Ammon's horn (tissue), 1 donor: ENCODE data around the gene GPC2.
A peak's percentile ranks its signal among the peaks of the same experiment; 100 is the strongest.

Source experiments
- DNase-seq: peaks from one replicate; pipeline ENCODE4 v3.0.0-alpha.2; 2016; ENCODE audit warnings: low spot score

GPC2 gene

DNA sequence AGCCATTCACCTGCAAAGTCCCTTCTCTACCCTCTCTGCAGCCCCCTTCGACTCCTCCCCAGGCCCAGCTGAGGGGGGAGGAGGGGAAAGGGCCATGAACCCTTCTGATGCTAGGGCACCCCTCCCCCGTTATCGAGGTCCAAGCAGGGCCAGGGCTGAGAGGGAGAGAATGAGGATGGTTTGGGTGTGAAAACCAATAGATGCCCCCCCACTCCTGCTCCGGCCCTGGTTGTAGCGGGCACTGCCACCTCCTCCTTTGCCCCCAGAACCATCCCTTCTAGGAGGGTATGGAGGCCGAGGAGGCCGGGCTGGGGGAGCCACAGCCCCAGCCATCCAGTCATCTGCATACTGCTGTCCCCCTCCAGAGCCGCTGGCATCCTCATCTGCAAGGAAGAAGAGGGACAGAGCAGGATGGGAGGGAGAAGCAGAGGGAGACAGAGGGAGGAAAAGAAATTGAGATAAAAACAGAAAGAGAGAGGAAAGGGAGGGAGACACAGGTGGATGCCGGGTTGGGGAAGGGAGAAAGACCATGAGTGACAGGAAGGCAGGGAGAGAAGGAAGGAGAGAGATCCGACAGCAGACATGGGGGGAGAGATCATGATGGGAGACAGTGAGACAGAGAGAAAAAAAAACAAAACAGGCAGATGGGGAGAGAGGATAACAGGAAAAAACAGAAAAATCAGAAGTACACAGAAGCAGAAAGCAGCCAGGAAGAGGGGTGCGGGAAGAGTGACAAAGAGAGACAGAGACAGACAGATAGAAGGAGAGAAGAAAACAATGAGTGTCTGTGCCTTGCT is 6.9 kb downstream of the GPC2 start:
- no peak for DNase-seq

DNA sequence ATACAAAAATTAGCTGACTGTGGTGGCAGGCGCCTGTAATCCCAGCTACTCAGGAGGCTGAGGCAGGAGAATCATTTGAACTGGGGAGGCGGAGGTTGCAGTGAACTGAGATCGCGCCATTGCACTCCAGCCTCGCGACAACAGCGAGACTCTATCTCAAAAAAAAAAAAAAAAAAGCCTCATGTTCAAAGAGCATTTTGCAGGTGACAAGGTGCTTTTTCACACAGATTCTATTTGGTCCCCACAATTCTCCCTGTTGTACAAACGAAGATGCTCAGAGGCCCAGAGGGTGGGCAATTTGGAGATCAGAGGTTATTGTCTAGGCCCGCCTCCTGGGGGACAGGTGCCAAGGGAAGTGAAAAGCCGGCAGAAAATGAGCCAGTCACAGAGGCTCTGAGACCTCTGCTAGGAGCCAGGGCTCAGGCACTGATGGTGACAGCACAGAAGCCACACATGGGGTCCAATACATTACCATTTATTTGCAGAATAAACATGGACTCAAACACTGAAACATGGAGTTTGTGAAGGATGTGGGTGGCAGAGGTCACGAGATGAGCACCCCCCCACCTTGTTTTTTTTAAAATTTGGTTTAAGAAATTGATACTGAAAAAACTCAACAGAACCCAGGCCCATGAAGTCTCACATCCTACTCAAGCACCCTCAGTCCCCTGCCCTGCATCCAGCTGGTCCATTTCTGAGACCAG is 7.9 kb downstream of the GPC2 start:
- no peak for DNase-seq

DNA sequence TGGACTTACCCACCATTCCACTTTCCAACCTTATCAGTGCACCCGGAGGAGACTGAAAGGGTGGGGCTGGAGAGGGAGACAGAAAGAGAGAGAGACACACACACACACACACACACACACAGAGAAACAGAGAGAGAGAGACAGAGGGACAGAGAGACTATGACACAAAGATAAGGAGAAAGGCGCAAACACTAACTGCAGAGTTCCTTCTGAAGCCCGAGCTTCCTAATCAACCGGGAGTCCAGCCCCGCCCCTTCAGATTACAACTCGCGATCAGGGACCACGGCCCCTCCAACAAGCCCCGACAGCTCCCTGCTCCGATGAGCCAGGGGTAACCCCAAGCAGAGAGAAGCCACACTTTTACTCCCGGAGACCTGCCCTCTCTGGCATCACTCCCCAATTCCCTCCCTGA is 9.3 kb downstream of the GPC2 start:
- DNase-seq: no peak

DNA sequence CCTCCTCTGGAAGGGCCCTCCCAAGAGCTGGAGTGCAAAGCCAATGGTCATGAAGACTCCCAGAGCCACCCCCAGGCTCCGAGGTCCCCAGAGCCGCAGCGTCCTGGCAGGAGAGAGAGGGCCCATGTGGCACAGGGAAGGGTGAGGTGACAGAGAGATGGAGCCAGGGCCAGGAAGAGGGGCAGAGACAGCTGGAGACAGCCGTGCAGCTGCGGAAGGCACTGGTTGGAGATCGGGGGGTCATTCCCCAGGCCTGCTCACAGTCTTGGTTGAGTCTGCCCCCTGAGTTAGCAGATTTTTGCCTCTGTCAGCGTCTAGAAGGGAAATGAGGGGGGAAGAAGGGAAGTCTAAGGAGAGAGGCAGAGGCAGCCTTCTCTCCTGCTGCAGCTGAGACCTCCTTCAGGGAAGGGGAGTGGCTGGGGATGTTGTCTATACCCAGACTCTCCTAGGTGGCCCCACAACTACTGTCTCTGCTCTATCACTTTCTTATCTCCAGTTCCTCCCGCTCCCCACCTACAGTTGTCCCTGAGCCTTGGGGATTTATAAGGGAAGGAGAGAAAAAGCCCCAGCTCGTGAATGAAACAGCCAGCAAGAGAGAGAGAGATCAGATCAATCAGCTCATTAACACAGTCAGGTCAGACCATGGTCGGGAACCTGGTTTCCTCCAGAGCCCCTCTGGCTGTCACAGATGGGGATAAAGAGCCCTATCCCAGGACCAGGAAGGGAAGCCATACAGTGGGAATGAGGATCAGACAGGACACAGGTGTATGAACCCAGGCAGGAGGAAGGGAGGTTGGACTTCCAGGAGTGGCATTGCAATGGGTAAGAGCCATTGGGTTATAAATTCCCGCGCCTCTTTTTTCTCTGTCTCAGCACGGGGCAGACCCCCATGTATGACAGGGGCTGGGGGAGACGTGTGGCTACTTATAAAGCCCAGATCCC is 9.9 kb downstream of the GPC2 start:
- DNase-seq: no peak

DNA sequence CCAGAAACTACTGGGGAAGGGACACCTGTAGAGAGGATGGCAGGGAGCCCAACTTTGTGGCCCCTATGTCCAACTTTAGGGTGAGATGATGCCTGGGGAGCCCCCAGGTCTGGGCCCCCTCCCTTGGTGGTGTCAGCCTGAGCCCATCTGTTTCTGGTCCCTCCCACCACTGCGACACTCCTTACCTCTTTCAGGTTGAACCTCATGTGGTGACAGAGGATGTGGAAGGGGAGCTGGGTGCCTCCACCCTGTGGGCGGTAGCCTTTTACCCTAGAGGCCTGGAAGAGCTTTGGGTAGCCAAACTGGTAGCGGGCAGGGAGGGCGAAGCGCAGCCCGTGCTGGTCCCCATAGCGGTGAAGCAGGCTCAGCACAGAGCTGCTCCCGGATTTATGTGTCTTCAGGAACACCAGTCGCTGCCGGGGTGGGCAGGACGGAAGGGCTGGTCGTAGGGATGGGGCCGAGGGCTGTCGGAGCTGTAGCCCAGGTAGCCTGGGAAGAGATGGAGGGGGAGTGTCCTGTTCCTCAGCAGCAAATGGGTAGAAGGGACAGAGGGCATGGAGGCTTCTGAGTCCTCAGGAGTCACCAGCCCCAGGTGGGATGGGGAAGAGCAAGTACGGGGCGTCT is 10.8 kb downstream of the GPC2 start:
- no peak for DNase-seq

DNA sequence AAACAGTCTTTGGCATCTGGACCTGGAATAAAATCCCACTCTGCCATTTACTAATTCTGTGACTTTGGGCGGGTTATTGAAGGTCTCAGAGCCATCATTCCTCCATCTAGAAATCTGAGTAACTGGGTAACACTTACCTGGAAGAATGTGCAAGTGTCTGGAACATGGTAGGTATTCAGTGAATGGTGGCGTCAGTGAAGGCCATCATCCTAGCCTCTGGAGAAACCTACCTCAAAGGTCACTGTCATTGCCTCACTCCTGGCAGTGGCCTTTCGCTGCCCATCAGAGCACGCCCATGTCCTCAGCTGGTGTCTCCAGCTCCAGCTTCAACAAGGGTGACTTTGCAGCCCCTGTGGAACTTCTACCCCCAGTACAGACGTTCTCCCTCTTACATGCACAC is 13.3 kb downstream of the GPC2 start:
- no peak for DNase-seq

DNA sequence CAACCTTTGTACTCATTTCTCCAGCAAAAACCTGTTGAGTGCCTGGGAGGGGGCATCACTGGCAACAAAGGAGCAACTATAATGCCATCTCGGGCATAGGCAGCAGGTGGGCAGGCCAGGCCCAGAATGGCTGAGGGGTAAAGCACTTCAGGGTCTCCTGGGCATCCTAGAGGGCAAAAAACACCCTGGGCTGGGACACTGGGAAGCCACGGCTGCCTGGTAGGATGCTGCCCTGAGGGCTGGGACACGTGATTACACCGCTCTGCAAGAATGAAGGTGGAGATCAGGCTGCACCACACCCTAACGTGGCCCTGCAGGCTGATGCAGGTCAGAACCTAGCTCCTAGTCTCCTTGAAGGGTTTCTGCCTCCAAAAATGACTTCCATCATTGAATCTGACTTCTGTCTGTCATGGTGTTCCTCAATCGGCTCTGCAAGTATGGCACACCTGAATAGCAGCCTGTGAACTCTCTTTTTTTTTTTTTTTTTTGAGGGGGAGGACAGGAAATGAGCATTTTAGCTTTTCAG is 14.1 kb downstream of the GPC2 start:
- no peak for DNase-seq

DNA sequence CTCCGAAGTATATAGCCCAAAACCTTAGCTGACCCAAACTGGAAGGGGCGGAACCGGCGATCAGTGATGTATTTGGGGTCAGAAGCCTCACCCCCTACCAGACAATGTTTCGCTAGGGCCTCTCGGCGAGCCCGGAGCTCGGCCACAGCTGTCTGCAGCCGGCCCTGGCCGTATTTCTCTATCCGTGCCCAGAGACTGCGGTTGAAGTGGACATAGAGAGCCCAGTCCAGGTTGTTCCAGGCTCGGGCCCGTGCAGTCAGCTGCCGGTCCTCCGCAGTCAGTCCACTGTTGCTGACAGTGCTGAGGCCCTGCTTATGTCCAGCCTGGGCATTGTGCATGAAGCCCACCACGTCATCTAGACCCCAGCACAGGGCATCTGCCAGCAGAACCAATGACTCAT is 17.1 kb downstream of the GPC2 start:
- no peak for DNase-seq

DNA sequence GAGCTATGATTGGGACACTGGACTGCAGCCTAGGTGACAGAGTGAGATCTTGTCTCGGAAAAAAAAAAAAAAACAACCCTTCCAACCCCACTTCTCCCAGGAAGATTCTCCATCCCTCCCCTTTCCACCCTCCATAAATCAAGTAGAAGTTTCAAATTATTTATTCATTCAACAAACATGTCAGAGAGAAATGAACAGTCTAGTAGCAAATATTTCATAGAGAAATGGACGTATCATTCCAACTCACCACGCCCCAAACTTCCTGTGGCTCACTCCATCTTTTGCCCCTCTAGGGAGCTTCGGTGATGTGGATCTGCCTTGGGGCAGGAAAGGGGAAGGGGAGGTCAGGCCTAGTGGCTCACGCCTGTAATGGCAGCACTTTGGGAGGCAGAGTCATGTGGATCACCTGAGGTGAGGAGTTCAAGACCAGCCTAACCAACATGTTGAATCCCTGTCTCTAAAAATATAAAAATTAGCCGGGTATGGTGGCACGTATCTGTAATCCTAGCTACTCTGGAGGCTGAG is 18.0 kb downstream of the GPC2 start:
- no peak for DNase-seq

DNA sequence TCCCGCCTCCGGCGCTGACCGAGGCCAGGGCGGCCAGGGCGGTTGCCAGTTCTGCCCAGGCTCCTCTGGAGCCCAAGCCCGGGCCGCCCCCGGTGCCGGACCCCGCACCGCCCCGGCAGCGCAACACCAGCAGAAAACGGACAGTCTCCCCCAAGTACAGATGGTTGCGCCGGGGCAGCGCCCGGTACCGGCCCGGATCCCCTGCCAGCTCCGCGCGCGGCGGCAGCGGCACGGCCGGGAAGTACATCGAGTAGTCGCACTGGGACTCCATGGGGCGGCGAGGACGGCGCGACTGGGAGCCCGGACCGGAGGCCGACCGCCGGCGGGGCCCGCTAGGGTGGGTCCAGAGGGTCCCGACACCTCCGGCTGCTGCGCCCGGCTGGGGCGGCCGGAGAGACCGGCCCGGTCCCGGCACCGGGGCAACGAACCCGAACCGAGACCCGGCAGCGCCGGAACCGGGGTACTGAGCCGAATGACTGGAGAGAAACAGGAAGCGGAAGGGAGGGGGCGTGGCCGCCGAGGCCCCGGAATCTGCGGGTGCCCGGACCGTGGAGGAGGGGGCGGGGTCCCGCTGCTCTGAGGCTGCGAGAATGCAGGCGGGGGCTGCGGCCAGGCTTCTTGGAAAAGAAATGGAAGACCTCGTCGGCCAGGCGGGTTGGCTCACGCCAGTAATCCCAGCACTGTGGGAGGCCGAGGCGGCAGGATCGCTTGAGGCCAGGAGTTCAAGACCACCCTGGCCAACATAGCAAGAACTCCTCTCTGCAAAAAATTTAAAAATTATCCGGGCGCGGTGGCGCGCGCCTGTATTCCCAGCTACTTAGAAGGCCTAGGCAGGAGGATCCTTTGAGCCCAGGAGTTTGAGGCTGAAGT is 18.7 kb downstream of the GPC2 start, which contains the start of gene TRAPPC14:
Gene TRAPPC14, minus strand, starts transcription at position 495 of the 870 bp plus-strand sequence. Its CDS starts 224 bp downstream, at position 271.
- DNase-seq: peak; percentile 91

DNA sequence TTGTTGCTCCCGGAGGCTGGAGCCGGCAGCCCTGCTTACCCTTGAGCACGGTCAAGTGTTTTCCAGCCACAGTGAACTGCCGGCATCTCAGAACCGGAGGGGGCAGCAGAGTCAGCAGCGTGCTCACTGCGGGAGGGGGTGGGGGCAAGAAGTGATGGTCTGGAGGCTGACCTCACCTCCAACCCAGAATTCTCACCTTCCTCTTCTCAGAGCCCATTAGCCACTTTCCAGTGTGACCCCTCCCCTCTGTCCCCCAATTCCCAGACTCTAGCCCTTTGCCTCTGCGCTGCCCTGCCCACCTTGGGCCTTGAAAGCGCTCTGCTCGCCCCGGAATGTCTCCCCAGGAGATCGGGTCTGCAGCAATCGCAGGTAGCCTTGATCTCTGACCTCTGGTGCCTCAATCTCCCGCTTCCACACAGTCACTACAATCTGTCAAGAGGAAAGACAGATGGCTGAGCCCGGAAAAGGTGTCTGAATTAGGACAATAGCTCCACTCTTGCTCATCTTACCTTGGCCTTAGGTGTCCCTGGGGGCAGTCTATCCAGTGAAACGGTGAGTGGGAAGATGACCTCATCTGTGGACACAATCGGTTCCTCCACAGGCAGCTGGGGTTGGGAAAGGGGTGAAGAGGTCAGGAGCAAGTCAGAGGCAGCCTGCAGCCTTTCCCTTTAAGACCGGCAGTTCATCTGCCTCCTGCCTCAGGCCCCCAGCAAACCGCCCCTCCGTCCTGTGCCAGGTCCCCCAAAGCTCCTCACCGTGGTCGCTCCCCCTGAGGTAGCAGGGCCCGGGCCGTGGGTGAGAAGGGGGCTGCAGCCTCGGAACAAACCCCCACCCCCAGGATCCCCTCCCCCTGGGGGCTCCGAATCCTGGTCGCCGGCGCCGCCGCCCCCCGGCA is 19.6 kb downstream of the GPC2 start:
- no peak for DNase-seq

DNA sequence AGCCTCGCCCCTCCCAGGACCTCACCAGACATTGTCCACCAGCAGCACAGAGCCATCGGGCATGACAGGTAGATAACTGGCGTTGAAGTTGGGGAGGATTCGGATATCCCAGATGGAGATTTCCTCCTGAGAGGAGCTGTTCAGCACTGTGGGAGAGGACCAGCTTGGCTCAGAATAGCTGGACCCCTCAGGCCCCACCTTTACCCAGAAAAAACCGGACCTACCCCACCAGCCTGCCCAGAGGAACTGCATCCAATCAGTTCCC is 20.2 kb downstream of the GPC2 start:
- DNase-seq: no peak

DNA sequence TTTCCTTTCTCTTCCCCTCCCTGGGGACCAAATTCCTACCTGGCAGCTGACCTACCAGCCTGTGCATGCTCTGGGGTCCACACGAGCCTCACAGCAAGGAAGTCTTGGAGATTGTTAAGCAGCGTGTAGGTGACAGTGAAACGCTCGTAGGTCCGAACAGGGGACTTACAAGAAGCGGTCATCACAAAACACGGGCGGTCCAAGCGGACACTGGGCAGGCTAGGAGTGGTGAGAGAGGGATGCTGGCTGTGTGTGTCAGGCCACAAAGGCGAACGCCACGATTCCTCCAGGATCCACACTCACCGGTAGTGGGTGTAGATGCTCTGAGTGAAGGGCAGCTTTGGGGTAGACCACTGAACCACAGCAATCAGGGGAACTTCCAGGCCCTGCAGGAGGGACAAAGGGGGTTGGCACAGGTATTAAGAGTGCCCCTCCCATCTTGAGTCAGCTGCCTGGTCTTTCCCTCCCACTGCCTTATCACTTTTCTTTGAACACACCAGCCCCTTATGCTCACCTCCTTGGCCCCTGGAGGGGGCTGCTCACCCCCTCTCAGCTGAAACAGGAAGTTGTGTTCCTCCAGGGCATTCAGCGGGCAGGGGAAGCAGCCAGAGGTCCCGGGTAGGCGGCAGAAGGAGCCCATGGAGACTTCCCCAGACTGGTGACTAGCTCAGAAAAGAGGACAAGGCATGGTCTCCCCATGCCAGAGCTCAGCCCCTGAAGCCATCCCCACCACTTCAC is 20.7 kb downstream of the GPC2 start:
- DNase-seq: no peak

DNA sequence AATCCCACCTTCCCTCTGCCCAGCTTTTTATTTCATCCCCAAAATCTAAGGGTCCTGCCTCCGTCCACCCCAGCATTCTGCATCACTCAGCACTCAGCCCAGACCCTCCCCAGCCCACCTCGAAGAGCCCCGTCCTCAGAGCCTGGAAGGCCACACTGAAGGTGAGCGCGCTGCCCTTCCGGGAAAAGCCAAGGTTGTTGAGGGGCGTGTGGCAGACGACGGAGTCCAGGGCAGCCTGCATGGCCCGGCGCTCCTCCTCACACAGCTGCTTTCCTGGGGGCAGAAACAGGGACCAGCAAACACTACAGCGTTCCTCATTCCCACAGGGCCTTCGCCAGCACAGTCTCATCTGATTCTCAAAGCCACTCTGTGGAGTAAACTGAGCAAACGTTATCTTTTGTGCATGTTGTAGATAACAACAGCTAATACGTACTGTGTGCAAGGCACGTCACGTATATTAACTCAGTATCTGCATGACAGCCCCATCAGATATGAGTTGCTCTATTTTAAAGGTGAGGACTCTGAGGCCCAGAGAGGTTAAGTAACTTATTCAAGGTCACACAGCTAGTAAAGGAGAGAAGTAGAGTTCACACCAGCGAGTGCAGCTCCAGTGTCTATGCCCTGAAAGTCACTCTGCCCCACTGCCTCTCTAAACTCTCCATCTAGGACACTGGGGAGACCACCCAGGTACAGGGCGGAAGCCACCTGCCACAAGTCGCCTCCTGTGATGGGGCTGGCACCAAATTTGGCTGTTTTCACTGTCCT is 21.4 kb downstream of the GPC2 start:
- no peak for DNase-seq

DNA sequence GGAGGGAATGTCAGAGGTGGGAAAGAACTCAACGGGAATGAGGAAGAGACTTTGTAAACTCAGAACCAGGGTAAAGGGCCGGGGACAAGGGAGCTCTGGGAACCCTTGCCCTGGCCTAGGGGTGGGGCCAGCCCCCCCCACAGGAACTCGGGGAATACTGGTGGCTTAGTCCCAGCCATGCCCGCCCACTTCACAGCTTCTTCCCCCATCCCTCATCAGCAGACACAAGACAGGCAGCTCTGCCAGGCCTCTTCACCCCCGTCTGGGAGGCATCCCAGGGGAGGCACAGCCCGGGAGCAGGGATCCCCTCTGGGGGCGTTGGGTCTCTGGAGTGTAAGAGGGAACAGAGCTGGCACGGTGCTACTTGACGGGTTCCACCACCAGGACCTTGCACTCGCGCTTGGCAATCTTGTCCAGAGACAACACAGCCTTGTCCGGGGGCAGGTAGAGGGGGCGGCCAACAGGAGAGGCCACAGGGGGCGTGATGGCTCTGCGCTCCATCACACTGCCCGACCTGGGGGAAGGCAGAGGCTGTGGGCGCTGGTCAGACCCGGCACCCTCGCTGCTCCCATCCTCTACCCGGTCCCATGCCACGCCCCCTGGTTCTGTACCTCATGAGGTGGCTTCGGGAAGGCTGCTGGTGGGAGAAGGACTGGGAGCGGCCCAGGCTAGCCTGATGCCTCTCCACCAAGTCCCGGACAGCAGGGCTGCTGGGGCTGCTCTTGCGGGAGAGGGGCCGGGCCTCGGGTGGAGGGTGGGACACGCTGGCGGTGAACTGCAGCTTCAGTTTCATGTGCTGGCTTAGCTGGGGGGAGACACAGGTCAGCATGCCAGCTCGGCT is 22.3 kb downstream of the GPC2 start:
- DNase-seq: no peak

DNA sequence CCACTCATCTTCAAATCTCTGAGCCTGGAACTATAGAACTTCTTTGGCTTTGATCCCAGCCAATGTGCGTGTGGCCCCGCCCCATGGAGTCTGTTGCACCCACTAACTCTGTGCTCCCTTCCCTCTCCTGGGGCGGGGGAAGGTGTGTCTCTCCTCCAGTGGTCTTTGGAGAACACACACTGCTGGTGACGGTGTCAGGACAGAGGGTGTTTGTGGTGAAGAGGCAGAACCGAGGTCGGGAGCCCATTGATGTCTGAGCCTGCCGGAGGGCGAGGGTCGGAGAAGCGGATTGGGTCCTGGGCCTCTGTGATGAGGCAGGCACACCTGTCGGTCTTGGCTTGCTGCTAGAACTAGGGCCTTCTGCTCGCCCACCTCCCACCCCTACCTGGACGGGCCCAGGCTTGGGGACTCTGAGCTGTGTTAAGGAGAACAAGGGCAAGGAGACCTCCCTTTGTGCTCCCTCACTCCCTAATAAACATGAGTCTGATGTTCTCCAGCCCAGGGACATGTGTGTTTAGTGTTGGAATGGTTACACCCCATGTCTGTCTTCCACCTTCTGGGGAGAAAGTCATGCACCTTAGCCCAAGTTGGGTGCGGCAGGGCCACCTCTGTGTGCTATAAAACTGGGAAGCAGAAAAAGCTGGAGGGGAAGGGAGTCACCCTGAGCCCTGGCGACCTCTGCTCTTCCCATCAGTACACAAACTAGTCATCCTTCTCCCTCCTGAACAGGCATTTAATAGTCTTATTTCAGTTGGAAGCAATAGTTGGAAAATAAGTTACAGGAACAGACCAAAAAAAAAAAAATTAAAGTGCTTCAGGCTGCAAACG is 23.3 kb downstream of the GPC2 start:
- no peak for DNase-seq
